ENCODE measurements around the gene GAREM1. TPM values are rescaled to one million over a fixed set of nuclear protein-coding genes. Genes with fewer than 3 reads are reported as not detected.
A peak's percentile ranks its signal among the peaks of the same experiment; 100 is the strongest.
"Not testable (repeated sequence)": the region's sequence is repeated elsewhere in the genome, so short reads cannot be mapped to it uniquely, and the experiment has no call there.

GAREM1 gene
- total RNA-seq, 1 experiment from 2014 or later: 1.1 TPM

DNA sequence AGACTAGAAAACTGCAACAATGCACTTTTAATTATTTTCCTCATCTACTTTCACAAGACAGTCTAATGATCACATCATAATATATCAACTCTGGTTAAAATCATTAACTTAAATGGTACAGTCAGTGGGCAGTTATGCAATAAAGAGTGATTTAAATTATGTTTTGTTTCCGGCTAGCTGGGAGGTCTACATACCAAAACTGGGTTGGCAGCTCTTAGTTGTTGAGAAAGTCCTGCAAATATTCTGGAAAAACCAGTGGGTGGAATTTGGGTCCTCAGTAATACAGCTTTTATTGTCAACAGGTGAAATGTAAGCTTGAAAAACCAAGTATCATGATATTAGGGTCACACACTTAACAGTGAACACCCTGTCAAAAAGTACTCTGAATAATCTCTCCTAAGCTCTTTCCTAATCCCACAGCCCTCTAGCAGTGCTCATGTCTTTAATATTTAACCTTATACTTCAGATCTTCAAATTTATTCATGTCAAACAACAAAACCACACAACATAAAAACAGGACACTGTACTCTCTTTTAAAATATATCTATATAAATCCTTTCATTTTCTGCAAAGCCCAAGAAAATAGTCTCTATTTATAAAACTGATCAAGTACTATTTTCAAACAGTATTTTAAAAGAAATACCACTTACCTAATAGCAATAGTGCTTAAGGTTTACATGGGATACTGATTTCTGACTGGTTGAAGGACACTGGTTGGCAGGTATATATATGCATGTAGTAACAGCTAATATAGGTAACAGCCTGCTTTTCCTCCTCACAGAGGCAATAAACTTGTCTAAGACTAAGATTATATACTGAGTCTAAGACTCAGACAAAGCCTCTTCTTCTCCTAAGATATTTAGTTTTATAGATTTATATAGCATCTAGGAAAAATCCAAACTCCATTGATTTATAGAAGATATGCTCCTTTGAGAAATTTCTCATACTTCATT lies 103.8 kb downstream of the GAREM1 start:
- Histone ChIP-seq H3K9me3 (no peaks in the 10 kb centered on the region), H3K4me3 (no peak overlapping the region), H3K36me3 (no peaks in the 10 kb centered on the region), H3K27me3 (no peaks in the 10 kb centered on the region)
- DNase-seq: no peak

GRCh38 chr18:32362484-32362883 lies 108.2 kb downstream of the GAREM1 start:
- Histone ChIP-seq H3K27me3 (no peaks in the 10 kb centered on the region), H3K4me3 (no peak overlapping the region), H3K36me3 (no peaks in the 10 kb centered on the region), H3K9me3 (no peaks in the 10 kb centered on the region)
- DNase-seq: no peak

DNA sequence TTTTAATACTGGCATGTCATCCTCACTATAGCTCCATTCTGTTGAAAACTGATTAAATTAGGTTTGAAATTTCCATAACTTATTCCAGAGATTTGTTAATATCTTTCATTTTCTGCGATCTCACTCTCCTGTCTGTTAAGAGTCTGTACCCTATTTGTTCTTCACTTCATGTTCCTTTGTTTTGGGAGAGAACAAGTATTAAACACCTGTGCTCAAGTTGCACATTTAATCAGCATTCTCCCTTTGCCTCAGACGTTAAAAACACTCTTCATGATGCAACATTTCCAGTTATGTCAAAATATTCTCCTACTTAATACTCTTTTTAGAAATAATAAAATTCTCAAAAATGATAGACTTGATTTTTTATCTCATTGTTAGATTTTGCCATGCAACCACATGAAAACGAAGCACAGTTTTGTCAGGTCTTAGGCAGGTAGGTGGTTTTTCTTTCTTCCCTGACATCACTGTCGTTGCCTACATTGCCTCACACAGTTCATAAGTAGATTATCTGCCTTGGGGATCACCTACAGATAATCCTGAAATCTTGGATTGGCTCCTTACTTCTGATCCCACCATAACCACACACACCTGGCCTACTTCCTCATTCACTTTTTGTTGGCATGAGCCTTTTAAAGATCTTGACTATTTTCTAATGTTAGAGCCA lies 109.9 kb downstream of the GAREM1 start:
- Histone ChIP-seq H3K27me3 (no peaks in the 10 kb centered on the region), H3K4me3 (no peak overlapping the region), H3K9me3 (no peaks in the 10 kb centered on the region), H3K36me3 (no peaks in the 10 kb centered on the region)
- DNase-seq: no peak

- Histone ChIP-seq H3K36me3 (no peaks in the 10 kb centered on the region), H3K4me3 (no peak overlapping the region), H3K27me3 (no peaks in the 10 kb centered on the region), H3K9me3 (no peaks in the 10 kb centered on the region)
- no peak for DNase-seq
These were observed 112.2 kb downstream of the GAREM1 start for GRCh38 chr18:32358529-32358928.

DNA sequence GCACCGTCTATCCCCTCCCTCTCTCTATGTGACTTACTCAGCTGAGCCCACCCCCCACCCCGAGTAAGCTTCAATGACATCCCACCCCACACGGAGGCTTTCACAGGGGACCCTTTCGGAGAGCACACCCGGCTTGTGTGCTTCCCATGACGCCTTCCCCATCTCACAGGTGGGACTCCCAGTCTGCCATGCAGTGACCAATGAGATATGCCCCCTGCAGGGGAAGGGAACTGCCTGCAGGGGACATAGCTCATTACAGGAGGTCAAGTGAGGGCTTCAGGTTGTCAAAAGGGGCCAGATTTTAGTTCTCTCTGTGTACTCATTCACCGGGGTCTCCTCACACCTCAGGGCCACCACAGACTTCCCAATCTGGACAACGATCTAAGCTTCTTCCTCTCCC lies 112.6 kb downstream of the GAREM1 start:
- Histone ChIP-seq H3K36me3 (no peaks in the 10 kb centered on the region), H3K4me3 (no peak overlapping the region), H3K9me3 (no peaks in the 10 kb centered on the region), H3K27me3 (no peaks in the 10 kb centered on the region)
- no peak for DNase-seq

DNA sequence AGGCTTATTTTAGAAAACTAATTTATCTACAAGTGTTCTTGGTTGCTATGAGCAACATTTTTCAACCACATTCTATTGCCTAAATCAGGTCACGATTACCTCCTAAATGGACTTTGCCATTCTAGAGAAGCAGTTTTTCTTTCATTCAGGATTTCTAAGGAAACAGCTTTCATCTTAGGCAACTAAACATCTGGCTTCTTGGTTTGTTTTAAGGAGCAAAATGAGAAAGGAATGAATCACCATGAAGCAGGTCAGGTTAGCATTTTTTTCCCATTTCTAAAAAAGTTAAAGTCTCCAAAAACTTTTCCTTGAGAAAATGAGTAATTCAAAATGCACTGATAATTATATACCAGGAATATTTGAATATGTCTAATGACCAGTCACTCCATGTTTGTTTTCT lies 114.8 kb downstream of the GAREM1 start:
- no peaks in the 10 kb centered on the region for H3K36me3 ChIP-seq
- no peak for DNase-seq
- H3K9me3 ChIP-seq: no peaks in the 10 kb centered on the region
- H3K4me3 ChIP-seq: no peak overlapping the region
- H3K27me3 ChIP-seq: no peaks in the 10 kb centered on the region

- Histone ChIP-seq H3K9me3 (no peaks in the 10 kb centered on the region), H3K27me3 (no peaks in the 10 kb centered on the region), H3K4me3 (no peak overlapping the region), H3K36me3 (no peaks in the 10 kb centered on the region)
- DNase-seq: no peak
These were observed 116.2 kb downstream of the GAREM1 start for GRCh38 chr18:32354518-32354917.

- DNase-seq: no peak
- no peaks in the 10 kb centered on the region for H3K36me3 ChIP-seq
These were observed 117.4 kb downstream of the GAREM1 start for GRCh38 chr18:32353257-32353656.

DNA sequence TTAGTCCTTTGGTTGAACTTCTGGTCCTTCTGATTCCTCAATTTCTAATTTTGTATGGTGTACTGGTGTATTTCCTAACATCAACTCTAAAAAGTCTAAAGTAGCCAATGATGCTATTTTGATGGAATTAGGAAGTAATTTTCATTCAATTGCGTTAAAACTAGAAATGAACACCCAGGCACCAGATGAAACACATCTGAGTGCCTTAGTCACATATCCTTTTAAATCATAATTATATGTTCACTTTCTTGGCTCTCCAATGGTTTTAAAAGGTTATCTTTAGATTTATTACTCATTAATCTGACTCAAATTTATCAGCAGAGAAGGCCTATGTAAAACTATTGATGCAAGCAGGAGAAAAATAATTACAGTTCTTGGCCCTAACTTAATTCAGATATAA lies 119.7 kb downstream of the GAREM1 start:
- Histone ChIP-seq H3K9me3 (no peaks in the 10 kb centered on the region), H3K36me3 (no peaks in the 10 kb centered on the region), H3K27me3 (no peaks in the 10 kb centered on the region), H3K4me3 (no peak overlapping the region)
- DNase-seq: no peak

More at GRCh38 chr18:32353257-32353656, 117.4 kb downstream of the GAREM1 start:
- no peak overlapping the region for H3K4me3 ChIP-seq
- H3K27me3 ChIP-seq: no peaks in the 10 kb centered on the region
- H3K9me3 ChIP-seq: no peaks in the 10 kb centered on the region

- H3K4me3 ChIP-seq: peak overlapping the region; percentile 19
- H3K36me3 ChIP-seq: no peaks in the 10 kb centered on the region
- H3K9me3 ChIP-seq: no peaks in the 10 kb centered on the region
- peak; percentile 82 for DNase-seq
- no peaks in the 10 kb centered on the region for H3K27me3 ChIP-seq
These were observed 120.8 kb downstream of the GAREM1 start for GRCh38 chr18:32349728-32350395.

DNA sequence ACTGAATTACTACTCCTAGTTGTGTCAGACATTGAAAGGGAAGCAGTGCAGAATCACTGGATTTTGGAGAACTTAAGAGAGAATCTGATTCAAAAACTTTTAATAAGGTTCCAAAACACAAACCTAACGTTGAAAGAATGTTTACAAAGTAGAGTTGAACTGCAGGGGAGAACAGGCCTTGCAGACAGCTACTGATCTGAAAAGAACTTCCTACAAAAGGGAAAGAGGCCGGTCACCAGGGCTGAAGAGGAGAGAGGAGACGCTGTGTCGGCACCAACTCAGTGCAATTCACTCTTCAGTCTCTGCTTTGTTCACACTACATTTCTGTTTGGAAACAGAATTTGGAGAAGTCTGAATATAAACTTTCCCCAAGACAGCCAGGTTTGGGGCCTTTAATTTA lies 124.0 kb downstream of the GAREM1 start:
- no peaks in the 10 kb centered on the region for H3K9me3 ChIP-seq
- H3K27me3 ChIP-seq: no peaks in the 10 kb centered on the region
- H3K36me3 ChIP-seq: no peaks in the 10 kb centered on the region
- no peak for DNase-seq
- no peak overlapping the region for H3K4me3 ChIP-seq

DNA sequence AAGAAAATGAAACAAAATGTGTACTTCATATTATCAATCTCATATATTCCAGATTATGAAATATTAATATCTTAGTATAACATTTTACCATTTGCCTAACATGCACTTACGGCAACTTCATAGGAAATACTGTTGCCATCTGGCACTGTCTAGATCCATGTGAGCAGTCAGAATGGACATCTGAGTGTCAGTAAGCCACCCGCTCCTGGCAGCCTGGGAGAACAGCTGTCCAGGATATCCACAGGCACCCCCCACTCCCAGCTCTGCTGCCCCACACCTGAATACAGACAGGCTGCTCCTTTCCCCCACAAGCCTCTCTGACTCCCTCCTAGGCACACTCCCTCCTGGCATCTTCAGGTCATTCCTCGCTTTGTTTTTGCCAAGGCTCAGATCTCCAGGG lies 127.0 kb downstream of the GAREM1 start:
- H3K4me3 ChIP-seq: no peak overlapping the region
- no peaks in the 10 kb centered on the region for H3K9me3 ChIP-seq
- H3K27me3 ChIP-seq: no peaks in the 10 kb centered on the region
- no peaks in the 10 kb centered on the region for H3K36me3 ChIP-seq
- DNase-seq: no peak

DNA sequence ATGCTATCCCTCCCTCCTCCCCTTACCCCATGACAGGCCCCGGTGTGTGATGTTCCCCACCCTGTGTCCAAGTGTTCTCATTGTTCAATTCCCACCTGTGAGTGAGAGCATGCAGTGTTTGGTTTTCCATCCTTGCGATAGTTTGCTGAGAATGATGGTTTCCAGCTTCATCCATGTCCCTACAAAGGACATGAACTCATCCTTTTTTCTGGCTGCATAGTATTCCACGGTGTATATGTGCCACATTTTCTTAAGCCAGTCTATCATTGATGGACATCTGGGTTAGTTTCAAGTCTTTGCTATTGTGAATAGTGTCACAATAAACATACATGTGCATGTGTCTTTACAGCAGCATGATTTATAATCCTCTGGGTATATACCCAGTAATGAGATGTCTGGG lies 129.6 kb downstream of the GAREM1 start:
- H3K4me3 ChIP-seq, H3K9me3 ChIP-seq, H3K36me3 ChIP-seq, H3K27me3 ChIP-seq, DNase-seq: not testable (repeated sequence)

DNA sequence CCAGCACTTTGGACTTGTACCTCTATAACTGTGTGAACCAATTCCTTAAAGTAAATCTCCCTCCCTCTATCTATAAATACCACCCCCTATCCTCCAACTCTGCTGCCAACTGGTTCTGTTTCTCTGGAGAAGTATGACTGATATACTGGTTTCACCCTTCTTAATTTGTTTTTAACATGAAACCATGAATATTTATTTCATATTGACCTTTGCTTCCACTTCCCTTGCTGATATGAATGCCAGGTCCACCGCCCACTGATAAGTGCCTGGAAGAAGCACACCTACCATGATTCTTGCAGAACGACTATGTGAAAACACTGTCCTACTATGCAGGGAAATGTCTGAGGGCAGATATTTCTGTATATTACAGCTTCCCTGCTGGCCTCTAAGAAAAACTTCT lies 131.6 kb downstream of the GAREM1 start:
- Histone ChIP-seq H3K9me3 (no peaks in the 10 kb centered on the region), H3K36me3 (no peaks in the 10 kb centered on the region), H3K27me3 (no peaks in the 10 kb centered on the region), H3K4me3 (no peak overlapping the region)
- no peak for DNase-seq

DNA sequence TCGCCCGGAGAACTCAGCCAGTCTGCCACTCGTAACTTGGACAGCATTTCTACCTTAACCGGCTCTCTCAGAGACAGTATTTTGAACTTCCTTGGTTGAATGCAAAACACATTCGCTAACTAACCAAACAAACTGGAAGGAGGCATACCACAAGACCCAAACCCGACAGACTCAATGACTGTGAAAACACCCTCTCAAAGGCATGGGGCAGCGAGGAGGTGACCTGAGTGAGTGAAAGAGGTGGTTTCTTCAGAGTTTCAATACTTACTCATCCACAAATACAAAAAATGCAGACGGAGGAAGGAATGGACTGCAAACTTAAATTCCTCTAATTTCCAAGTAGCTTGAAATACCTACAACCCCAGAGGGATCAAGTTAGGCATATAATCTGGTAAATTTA lies 132.9 kb downstream of the GAREM1 start:
- Histone ChIP-seq H3K36me3 (no peaks in the 10 kb centered on the region), H3K9me3 (no peaks in the 10 kb centered on the region), H3K27me3 (no peaks in the 10 kb centered on the region), H3K4me3 (no peak overlapping the region)
- no peak for DNase-seq

DNA sequence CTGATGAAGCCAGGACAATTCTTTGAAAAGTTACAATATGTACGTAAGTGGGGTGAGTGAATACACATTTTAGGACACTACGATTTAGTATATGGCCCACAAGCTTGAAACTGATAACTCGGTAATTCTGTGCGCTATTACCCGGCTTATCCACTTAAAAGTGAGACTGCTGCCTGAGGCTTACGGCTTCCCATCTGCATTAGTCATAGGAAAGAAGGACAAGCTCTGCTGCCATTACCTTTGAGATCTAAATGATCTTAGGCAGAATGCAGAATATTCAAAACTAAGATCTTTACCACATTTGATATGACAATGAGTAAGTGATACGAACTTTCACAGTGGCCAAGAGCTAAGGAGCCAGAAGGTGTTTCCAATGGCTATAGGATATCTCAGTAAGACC lies 133.3 kb downstream of the GAREM1 start:
- Histone ChIP-seq H3K36me3 (no peaks in the 10 kb centered on the region), H3K4me3 (no peak overlapping the region), H3K27me3 (no peaks in the 10 kb centered on the region), H3K9me3 (no peaks in the 10 kb centered on the region)
- no peak for DNase-seq

GRCh38 chr18:32335228-32335627 lies 135.5 kb downstream of the GAREM1 start:
- H3K9me3 ChIP-seq: no peaks in the 10 kb centered on the region
- no peak overlapping the region for H3K4me3 ChIP-seq
- no peaks in the 10 kb centered on the region for H3K36me3 ChIP-seq
- no peak for DNase-seq
- no peaks in the 10 kb centered on the region for H3K27me3 ChIP-seq
